ENCODE data around the gene TKT. TPM values are rescaled to one million over a fixed set of nuclear protein-coding genes. Genes with fewer than 3 reads are reported as not detected.
A peak's percentile ranks its signal among the peaks of the same experiment; 100 is the strongest.
"Not testable (repeated sequence)": the region's sequence is repeated elsewhere in the genome, so short reads cannot be mapped to it uniquely, and the experiment has no call there.

Gene TKT
- 100 to 1,000 TPM; 335 to 562 (median 471) TPM for total RNA-seq (2021; fragmentation: NEBNext Ultra II Directional; extraction: Animal tissue kit (Norgen Biotek cat#: 25700))
- long read RNA-seq, transcript TKT-203 (15 exons, 2,831 nt) = minor isoform, 11 of 754 reads
- long read RNA-seq, transcript TKT-208 (14 exons, 3,010 nt) = major isoform, 604 of 754 reads
- long read RNA-seq, partial matches to known transcripts = 89 of 754 reads
- long read RNA-seq, other reads (novel, unspliced or antisense) = 46 of 754 reads

GRCh38 chr3:53255775-53256703 is at the start of gene TKT:
Gene TKT (minus strand): TSS chr3:53256022. CDS start chr3:53255942, 80 bp downstream.
- no peaks in the 10 kb centered on the region for H3K9me3 Mint-ChIP-seq
- H3K4me3 Mint-ChIP-seq = peak within 1 kb of the TSS; percentile 97
- H3K27ac Mint-ChIP-seq = peak within 1 kb of the TSS; percentile 79
- H3K27me3 Mint-ChIP-seq (ENCODE audit: insufficient read depth) = peaks cover 6% of the 10 kb centered on the region
- peak; percentile 83 for DNase-seq
- peaks cover 37% of the 10 kb centered on the region for H3K4me1 Mint-ChIP-seq (ENCODE audit: low read depth)
- peaks cover 30% of the 10 kb centered on the region for H3K36me3 Mint-ChIP-seq (ENCODE audit: low read depth)
- TF ChIP-seq CTCF (IDR thresholded peaks at IDR 0.05) = no peak

- no peaks in the 10 kb centered on the region for H3K27me3 Mint-ChIP-seq (ENCODE audit: insufficient read depth)
- DNase-seq = no peak
- TF ChIP-seq CTCF (IDR thresholded peaks at IDR 0.05) = no peak
- H3K27ac Mint-ChIP-seq = no peak overlapping the region
- peaks cover 8% of the 10 kb centered on the region; the same call in 1 of the 2 replicates for H3K36me3 Mint-ChIP-seq (ENCODE audit: low read depth)
- H3K9me3 Mint-ChIP-seq = no peaks in the 10 kb centered on the region
- H3K4me1 Mint-ChIP-seq (ENCODE audit: low read depth) = peaks cover 15% of the 10 kb centered on the region
- H3K4me3 Mint-ChIP-seq = no peak overlapping the region
Measured at GRCh38 chr3:53303957-53304356, 48.1 kb upstream of the TKT start.

GRCh38 chr3:53303549-53303948 is 47.7 kb upstream of the TKT start:
- no peaks in the 10 kb centered on the region for H3K9me3 Mint-ChIP-seq
- no peak overlapping the region for H3K4me3 Mint-ChIP-seq
- no peak for DNase-seq
- TF ChIP-seq CTCF (IDR thresholded peaks at IDR 0.05) = no peak
- no peaks in the 10 kb centered on the region for H3K27me3 Mint-ChIP-seq (ENCODE audit: insufficient read depth)
- peaks cover 15% of the 10 kb centered on the region for H3K4me1 Mint-ChIP-seq (ENCODE audit: low read depth)
- H3K36me3 Mint-ChIP-seq (ENCODE audit: low read depth) = peaks cover 8% of the 10 kb centered on the region; the same call in 1 of the 2 replicates
- no peak overlapping the region for H3K27ac Mint-ChIP-seq

GRCh38 chr3:53300826-53301225 is 45.0 kb upstream of the TKT start:
- no peaks in the 10 kb centered on the region for H3K27me3 Mint-ChIP-seq (ENCODE audit: insufficient read depth)
- peaks cover 5% of the 10 kb centered on the region; the same call in 1 of the 2 replicates for H3K36me3 Mint-ChIP-seq (ENCODE audit: low read depth)
- no peaks in the 10 kb centered on the region for H3K9me3 Mint-ChIP-seq
- peak overlapping the region; percentile 29 for H3K27ac Mint-ChIP-seq
- no peak for TF ChIP-seq CTCF (IDR thresholded peaks at IDR 0.05)
- no peak for DNase-seq
- H3K4me1 Mint-ChIP-seq (ENCODE audit: low read depth) = peaks cover 15% of the 10 kb centered on the region
- no peak overlapping the region for H3K4me3 Mint-ChIP-seq

GRCh38 chr3:53299611-53300023 is 43.8 kb upstream of the TKT start:
- not testable (repeated sequence) for H3K27me3 Mint-ChIP-seq (ENCODE audit: insufficient read depth); H3K36me3 Mint-ChIP-seq (ENCODE audit: low read depth); H3K4me3 Mint-ChIP-seq; H3K9me3 Mint-ChIP-seq
- Mint-ChIP-seq H3K27ac (peak overlapping the region; percentile 43; the same call in 1 of the 2 replicates), H3K4me1 (ENCODE audit: low read depth) (peaks cover 15% of the 10 kb centered on the region)
- TF ChIP-seq CTCF (IDR thresholded peaks at IDR 0.05) = peak; percentile 94
- DNase-seq = peak; percentile 72
